ENCODE data around the gene POGLUT2. TPM values are rescaled to one million over a fixed set of nuclear protein-coding genes. Genes with fewer than 3 reads are reported as not detected.

Gene POGLUT2
- total RNA-seq, 1 donor from 2014 or later: 32.9 TPM

- no peaks in the 10 kb centered on the region for H3K27me3 Mint-ChIP-seq (ENCODE audit: unreplicated experiment)
- H3K36me3 Mint-ChIP-seq (ENCODE audit: unreplicated experiment): no peaks in the 10 kb centered on the region
- H3K9me3 Mint-ChIP-seq (ENCODE audit: unreplicated experiment): no peaks in the 10 kb centered on the region
- H3K4me1 Mint-ChIP-seq (ENCODE audit: unreplicated experiment): peaks cover 37% of the 10 kb centered on the region
- H3K4me3 Mint-ChIP-seq (ENCODE audit: unreplicated experiment): peak within 1 kb of the TSS; percentile 88
- TF ChIP-seq, protein P1, sequence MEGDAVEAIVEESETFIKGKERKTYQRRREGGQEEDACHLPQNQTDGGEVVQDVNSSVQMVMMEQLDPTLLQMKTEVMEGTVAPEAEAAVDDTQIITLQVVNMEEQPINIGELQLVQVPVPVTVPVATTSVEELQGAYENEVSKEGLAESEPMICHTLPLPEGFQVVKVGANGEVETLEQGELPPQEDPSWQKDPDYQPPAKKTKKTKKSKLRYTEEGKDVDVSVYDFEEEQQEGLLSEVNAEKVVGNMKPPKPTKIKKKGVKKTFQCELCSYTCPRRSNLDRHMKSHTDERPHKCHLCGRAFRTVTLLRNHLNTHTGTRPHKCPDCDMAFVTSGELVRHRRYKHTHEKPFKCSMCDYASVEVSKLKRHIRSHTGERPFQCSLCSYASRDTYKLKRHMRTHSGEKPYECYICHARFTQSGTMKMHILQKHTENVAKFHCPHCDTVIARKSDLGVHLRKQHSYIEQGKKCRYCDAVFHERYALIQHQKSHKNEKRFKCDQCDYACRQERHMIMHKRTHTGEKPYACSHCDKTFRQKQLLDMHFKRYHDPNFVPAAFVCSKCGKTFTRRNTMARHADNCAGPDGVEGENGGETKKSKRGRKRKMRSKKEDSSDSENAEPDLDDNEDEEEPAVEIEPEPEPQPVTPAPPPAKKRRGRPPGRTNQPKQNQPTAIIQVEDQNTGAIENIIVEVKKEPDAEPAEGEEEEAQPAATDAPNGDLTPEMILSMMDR (IDR thresholded peaks at IDR 0.05): no peak
- DNase-seq (ENCODE audit: extremely low spot score, unreplicated experiment): peak; percentile 95
- peak within 1 kb of the TSS; percentile 88 for H3K27ac Mint-ChIP-seq (ENCODE audit: unreplicated experiment)
Observed at GRCh38 chr13:102773441-102774213, 25.1 kb downstream of the POGLUT2 start, which contains the start of gene TEX30. Gene TEX30, minus strand, starts transcription at chr13:102773786. Its CDS starts 3,760 bp downstream, at chr13:102770026.

DNA sequence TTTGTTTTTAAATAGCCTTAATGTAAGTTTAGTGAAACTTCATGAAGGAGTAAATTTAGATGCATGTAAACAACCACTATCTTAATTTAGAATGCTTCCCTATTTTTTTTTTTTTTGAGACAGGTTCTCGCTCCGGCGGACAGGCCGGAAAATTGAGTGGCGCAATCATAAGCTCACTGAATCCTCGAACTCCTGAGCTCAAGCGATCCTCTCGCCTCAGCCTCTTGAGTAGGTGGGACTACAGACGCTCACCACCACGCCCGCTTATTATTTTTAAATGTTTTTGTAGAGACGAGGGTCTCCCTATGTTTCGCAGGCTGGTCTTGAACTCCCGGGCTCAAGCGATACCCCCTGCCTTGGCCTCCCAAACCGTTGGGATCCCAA, 26.7 kb downstream of the POGLUT2 start:
- Mint-ChIP-seq H3K4me1 (ENCODE audit: unreplicated experiment) (peaks cover 37% of the 10 kb centered on the region), H3K9me3 (ENCODE audit: unreplicated experiment) (no peaks in the 10 kb centered on the region), H3K36me3 (ENCODE audit: unreplicated experiment) (no peaks in the 10 kb centered on the region), H3K4me3 (ENCODE audit: unreplicated experiment) (peak overlapping the region; percentile 88), H3K27me3 (ENCODE audit: unreplicated experiment) (no peaks in the 10 kb centered on the region), H3K27ac (ENCODE audit: unreplicated experiment) (no peak overlapping the region)
- DNase-seq (ENCODE audit: extremely low spot score, unreplicated experiment): no peak
- TF ChIP-seq, protein P1 (IDR thresholded peaks at IDR 0.05): no peak

GRCh38 chr13:102771298-102772041, 27.3 kb downstream of the POGLUT2 start:
- peak overlapping the region; percentile 88 for H3K4me3 Mint-ChIP-seq (ENCODE audit: unreplicated experiment)
- peaks cover 37% of the 10 kb centered on the region for H3K4me1 Mint-ChIP-seq (ENCODE audit: unreplicated experiment)
- H3K27me3 Mint-ChIP-seq (ENCODE audit: unreplicated experiment): no peaks in the 10 kb centered on the region
- no peak overlapping the region for H3K27ac Mint-ChIP-seq (ENCODE audit: unreplicated experiment)
- no peak for DNase-seq (ENCODE audit: extremely low spot score, unreplicated experiment)
- H3K9me3 Mint-ChIP-seq (ENCODE audit: unreplicated experiment): no peaks in the 10 kb centered on the region
- H3K36me3 Mint-ChIP-seq (ENCODE audit: unreplicated experiment): peaks cover 3% of the 10 kb centered on the region
- TF ChIP-seq, protein P1 (IDR thresholded peaks at IDR 0.05): no peak

DNA sequence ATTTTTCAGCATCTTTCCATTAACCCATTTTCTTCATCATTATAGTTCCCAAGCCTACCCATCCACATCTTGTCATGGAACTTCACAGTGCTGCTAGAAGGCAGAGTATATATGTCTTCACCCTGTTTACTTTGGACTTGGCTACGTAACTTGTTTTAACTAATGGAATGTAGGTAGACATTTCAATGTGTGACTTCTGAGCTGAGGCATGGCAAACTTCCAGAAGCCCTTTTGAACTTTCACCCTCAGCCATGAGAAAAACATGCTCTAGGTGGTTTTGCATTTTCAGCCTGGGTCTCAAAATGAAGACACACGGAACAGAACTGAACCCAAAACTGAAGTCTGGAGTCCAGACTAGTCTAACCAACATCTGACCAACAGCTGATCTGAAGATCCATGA, 28.3 kb downstream of the POGLUT2 start:
- H3K9me3 Mint-ChIP-seq (ENCODE audit: unreplicated experiment): no peaks in the 10 kb centered on the region
- DNase-seq (ENCODE audit: extremely low spot score, unreplicated experiment): no peak
- no peaks in the 10 kb centered on the region for H3K27me3 Mint-ChIP-seq (ENCODE audit: unreplicated experiment)
- peaks cover 37% of the 10 kb centered on the region for H3K4me1 Mint-ChIP-seq (ENCODE audit: unreplicated experiment)
- peaks cover 7% of the 10 kb centered on the region for H3K36me3 Mint-ChIP-seq (ENCODE audit: unreplicated experiment)
- H3K27ac Mint-ChIP-seq (ENCODE audit: unreplicated experiment): no peak overlapping the region
- H3K4me3 Mint-ChIP-seq (ENCODE audit: unreplicated experiment): no peak overlapping the region
- TF ChIP-seq, protein P1 (IDR thresholded peaks at IDR 0.05): no peak

GRCh38 chr13:102769679-102770078, 29.1 kb downstream of the POGLUT2 start:
- no peaks in the 10 kb centered on the region for H3K27me3 Mint-ChIP-seq (ENCODE audit: unreplicated experiment)
- peaks cover 7% of the 10 kb centered on the region for H3K36me3 Mint-ChIP-seq (ENCODE audit: unreplicated experiment)
- H3K4me1 Mint-ChIP-seq (ENCODE audit: unreplicated experiment): peaks cover 37% of the 10 kb centered on the region
- no peak overlapping the region for H3K4me3 Mint-ChIP-seq (ENCODE audit: unreplicated experiment)
- no peaks in the 10 kb centered on the region for H3K9me3 Mint-ChIP-seq (ENCODE audit: unreplicated experiment)
- no peak for DNase-seq (ENCODE audit: extremely low spot score, unreplicated experiment)
- H3K27ac Mint-ChIP-seq (ENCODE audit: unreplicated experiment): no peak overlapping the region
- TF ChIP-seq, protein P1 (IDR thresholded peaks at IDR 0.05): peak; percentile 18
